ENCODE data around the gene PDE12.

- no peak for TF ChIP-seq TCF12 (IDR thresholded peaks at IDR 0.05; ENCODE audit: low read depth, low read length)
- no peak for TF ChIP-seq POLR2A (IDR thresholded peaks at IDR 0.05; ENCODE audit: control extremely low read depth in 1 of 2, low read depth in 2 of 2, low read length in 2 of 2)
- TF ChIP-seq JUN (IDR thresholded peaks at IDR 0.05; ENCODE audit: low read depth, low read length): no peak
- no peak for TF ChIP-seq CTCF (IDR thresholded peaks at IDR 0.05; ENCODE audit: control extremely low read depth in 1 of 3, insufficient read depth in 1 of 3, low read depth in 1 of 3, low read length in 3 of 3)
- no peak for TF ChIP-seq MAFK (IDR thresholded peaks at IDR 0.05; ENCODE audit: low read depth, low read length)
- TF ChIP-seq HDAC2 (IDR thresholded peaks at IDR 0.05; ENCODE audit: borderline replicate concordance in 1 of 2, low read depth in 2 of 2, low read length in 2 of 2): no peak
- TF ChIP-seq TBP (IDR thresholded peaks at IDR 0.05; ENCODE audit: low read depth, low read length): no peak
- TF ChIP-seq RAD21 (IDR thresholded peaks at IDR 0.05 in 1 of 2, conservative IDR thresholded peaks at IDR 0.05 in 1 of 2; ENCODE audit: low read depth in 2 of 2, low read length in 2 of 2): no peak
- no peak for TF ChIP-seq POLR2AphosphoS5 (IDR thresholded peaks at IDR 0.05; ENCODE audit: low read depth, low read length)
- TF ChIP-seq EZH2 (IDR thresholded peaks at IDR 0.05; ENCODE audit: low read depth, low read length, severe bottlenecking): no peak
- no peak for TF ChIP-seq JUND (IDR thresholded peaks at IDR 0.05; ENCODE audit: low read length)
Measured at GRCh38 chr3:57559526-57559925, 3.5 kb downstream of the PDE12 start.

All from H1 (cell line).